GM12874 (cell line): ENCODE measurements around the gene OR6X1.

Experiments used
- TF ChIP-seq, protein P1 (sequence below): IDR thresholded peaks from 2 replicates; pipeline ENCODE4 v1.5.1; 2011; ENCODE audit warnings: low read depth, mild to moderate bottlenecking, control low read depth, low read length, moderate library complexity; ENCODE audit not compliant: insufficient read depth

The OR6X1 gene

DNA sequence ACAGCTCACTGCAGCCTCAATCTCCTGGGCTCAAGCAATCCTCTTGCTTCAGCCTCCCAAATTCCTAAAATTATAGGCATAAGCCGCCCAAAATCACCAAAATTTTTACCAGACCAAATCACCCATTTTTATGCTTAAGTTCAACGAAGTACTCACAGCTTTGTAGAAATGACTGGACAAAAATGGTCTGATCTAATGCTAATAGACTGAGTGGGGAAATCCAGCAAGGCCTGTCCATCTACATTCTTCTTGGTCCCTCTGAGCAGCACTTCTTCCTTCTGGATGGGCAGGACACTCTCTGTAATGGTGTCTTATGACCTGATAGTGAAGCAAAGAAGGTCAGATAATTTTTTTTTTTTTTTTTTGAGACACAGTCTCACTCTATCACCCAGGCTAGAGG lies 18.7 kb upstream of the OR6X1 start:
- TF ChIP-seq, protein P1, sequence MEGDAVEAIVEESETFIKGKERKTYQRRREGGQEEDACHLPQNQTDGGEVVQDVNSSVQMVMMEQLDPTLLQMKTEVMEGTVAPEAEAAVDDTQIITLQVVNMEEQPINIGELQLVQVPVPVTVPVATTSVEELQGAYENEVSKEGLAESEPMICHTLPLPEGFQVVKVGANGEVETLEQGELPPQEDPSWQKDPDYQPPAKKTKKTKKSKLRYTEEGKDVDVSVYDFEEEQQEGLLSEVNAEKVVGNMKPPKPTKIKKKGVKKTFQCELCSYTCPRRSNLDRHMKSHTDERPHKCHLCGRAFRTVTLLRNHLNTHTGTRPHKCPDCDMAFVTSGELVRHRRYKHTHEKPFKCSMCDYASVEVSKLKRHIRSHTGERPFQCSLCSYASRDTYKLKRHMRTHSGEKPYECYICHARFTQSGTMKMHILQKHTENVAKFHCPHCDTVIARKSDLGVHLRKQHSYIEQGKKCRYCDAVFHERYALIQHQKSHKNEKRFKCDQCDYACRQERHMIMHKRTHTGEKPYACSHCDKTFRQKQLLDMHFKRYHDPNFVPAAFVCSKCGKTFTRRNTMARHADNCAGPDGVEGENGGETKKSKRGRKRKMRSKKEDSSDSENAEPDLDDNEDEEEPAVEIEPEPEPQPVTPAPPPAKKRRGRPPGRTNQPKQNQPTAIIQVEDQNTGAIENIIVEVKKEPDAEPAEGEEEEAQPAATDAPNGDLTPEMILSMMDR: no peak

DNA sequence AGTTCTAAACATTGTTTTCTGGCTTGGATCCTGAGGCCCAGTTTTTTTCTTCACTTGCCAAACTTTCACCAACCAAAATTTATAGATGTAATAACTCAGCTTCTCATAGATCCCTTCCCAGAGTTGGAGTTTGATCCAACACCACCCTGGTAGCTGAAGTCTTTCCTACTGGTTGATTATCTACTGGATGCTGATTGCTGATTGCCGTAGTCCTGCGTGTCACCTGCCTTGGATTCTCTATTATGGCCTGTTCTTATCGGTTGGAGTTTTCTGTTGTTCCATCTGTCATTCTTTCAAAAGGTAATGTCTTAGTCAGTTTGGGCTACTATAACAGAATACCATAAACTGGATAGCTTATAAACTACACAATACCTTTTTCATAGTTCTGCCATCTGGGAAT lies 17.3 kb upstream of the OR6X1 start:
- TF ChIP-seq, protein P1: no peak

DNA sequence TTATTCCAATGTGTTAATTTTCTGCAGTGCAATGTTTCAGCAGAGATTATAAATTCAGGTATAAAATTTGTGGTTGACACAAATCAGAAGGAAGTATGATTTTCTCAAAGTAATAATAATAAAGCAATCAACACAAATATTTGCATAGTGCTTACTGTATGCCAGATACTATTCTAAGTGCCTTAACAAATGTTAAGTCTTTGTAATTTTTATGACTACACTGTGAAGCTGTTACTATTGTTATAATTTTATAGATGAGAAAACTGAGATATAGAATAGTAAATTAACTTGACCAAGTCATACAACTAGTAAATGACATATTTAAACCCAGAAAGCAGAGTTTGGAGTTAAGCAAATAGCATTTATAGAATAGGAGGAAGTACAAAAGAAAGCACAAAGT lies 16.4 kb upstream of the OR6X1 start:
- TF ChIP-seq, protein P1: no peak

DNA sequence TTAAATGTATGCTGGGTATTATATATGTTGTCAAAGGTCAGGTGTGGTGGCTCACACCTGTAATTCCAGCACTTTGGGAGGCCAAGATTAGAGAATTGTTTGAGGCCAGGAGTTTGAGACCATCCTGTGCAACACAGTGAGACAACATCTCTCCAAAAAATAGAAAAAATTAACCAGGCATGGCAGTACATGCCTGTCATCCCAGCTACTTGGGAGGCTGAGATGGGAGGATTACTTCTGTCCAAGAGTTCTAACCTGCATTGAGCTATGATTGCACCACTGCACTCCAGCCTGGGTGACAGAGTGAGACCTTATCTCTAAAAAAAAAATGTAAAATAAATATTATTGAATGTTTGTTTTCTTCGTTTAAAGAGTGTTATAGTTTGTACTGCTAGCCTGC lies 11.3 kb upstream of the OR6X1 start:
- TF ChIP-seq, protein P1: no peak

DNA sequence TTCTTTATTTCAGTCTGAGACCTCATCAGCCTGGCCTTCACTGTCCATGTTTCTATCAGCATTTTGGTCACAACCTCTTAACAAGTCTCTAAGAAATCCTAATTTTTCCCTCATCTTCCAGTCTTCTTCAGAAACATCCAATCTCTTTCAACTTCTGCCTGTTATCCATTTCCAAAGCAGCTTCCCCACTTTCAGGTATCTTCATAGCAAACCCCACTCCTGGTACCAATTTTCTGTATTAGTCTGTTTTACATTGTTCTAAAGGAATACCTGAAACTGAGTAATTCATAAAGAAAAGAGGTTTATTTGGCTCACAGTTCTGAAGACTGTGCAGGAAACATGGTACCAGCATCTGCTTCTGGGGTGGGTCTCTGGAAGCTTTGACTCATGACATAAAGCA lies 8.1 kb upstream of the OR6X1 start:
- TF ChIP-seq, protein P1: no peak

DNA sequence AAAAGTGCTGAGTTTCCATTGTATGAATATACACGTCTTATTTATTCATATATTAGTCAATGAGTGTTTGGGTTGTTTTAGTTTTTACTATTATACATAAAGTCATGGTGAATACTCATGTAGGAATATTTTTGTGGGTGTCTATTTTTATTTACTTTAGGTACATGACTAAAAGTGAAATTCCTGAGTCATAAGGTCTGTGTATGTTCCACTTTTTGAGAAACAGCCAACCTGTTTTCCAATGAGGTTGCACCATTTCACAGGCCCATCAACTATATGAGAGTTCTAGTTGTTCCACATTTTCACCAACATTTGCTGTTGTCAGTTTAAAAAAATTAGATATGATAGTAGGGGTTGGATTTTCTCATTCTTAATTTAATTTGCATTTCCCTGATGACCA lies 6.6 kb upstream of the OR6X1 start:
- TF ChIP-seq, protein P1: no peak

DNA sequence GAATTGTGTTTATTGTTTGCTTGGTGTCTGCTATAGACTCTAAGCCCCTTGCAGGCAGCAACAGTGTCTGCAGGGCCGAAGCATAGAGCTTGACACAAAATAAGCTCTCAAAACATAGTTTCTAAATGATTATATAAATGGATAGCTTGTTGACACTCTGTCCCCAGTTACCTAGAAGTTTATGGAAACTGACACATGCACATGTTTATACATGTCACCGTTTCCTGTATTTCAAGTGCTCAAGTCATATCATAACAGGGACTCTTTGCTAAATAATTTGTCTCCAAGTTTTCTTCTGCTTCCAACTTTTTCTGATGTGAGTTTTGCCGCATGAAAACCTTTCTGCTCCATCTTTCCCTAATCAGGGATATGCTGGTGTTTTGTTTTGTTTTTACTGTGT lies 3.7 kb upstream of the OR6X1 start:
- TF ChIP-seq, protein P1: no peak

DNA sequence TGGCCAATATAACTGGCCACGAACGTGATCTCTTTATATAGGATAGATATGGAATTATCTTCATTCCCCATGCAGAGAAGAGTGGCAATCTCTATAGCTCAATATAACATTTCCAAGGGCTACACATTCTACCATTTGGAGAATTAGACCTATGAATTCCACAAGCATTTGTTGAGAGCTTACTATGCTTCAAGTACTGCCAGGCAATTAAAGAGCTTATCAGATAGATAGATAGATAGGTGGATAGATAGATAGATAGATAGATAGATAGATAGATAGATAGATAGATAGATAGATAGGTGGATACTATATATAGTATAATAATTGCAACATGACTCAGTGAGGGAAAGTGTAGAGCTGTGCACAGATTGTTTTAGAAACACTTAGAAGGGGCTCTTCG lies 1.5 kb upstream of the OR6X1 start:
- TF ChIP-seq, protein P1: no peak
